ENCODE data around the gene ULK3.
"Not testable (repeated sequence)": the region's sequence is repeated elsewhere in the genome, so short reads cannot be mapped to it uniquely, and the experiment has no call there.

Gene ULK3, protein sequence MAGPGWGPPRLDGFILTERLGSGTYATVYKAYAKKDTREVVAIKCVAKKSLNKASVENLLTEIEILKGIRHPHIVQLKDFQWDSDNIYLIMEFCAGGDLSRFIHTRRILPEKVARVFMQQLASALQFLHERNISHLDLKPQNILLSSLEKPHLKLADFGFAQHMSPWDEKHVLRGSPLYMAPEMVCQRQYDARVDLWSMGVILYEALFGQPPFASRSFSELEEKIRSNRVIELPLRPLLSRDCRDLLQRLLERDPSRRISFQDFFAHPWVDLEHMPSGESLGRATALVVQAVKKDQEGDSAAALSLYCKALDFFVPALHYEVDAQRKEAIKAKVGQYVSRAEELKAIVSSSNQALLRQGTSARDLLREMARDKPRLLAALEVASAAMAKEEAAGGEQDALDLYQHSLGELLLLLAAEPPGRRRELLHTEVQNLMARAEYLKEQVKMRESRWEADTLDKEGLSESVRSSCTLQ

DNA sequence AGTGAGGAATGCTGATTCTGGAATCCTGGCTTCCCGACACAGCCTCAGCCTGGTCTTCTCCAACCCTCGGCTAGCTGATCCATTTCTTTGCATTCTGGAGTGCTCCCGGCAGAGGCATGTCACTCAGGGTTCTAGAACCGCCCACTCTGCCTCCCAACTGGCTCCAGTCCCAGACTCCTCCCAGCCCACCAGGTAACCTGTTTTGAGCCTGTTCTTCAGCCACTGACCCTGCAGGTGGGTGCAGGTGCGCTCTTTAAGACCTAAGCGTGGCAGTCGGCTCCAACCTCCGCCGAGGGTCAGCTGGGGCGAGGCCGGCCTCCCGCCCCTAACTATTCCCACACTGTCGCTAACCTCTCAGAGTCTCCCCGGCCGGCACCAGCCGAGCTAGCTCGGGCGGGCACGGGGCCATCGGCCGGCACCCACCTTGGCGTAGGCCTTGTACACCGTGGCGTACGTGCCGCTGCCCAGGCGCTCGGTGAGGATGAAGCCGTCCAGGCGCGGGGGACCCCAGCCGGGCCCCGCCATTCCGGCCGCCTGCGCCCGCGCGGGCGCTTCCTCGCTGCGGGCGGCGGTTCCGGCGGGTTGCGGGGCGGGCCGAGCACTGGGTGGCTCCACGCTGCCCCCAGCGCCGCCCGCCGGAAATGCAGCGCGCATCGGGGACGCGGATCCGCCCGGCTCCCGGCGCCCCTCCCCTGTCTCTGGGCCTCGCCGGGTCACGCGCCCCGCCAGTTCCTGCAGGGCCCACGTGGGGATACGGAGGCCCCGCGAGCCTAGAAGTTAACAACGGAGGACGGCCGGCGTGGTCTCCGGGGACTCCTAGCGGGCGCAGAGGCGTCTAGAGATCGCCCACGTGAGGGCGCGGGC is at the start of gene ULK3:
TSS of gene ULK3 (minus strand) at position 576 of the 864 bp plus-strand sequence. CDS start at position 525, 51 bp downstream.
- peak; percentile 65 for DNase-seq (ENCODE audit: low read depth in 2 of 2)

GRCh38 chr15:74892313-74892712 is 49.4 kb upstream of the ULK3 start:
- no peak for DNase-seq (ENCODE audit: low read depth in 2 of 2)

DNA sequence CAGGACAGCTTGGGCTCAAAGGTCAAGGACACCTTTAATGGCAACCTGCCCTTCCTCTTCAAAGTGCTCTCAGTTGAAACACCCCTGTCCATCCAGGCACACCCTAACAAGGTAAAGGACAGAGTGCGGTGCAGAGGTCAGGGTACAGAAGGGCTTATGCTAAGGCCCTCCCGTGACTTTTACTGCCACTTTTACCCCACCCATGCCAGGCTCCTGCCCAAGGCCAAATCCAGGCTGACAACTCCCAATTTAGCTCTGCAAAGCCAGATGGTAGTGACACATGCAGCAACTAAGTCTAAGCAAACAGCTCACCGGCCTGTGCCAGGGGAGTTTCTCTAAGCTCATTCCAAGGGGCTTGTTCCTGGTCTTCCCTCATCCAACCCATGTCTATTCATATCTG is 48.5 kb upstream of the ULK3 start:
- DNase-seq (ENCODE audit: low read depth in 2 of 2): no peak

GRCh38 chr15:74890665-74890960 is 47.7 kb upstream of the ULK3 start:
- DNase-seq (ENCODE audit: low read depth in 2 of 2): no peak

- peak; percentile 44 to 47 for DNase-seq (ENCODE audit: low read depth in 2 of 2)
Observed at GRCh38 chr15:74889883-74890664, 47.1 kb upstream of the ULK3 start, which contains the start of gene MPI. MPI (plus strand) TSS chr15:74890042; CDS start chr15:74890074, 32 bp downstream.

DNA sequence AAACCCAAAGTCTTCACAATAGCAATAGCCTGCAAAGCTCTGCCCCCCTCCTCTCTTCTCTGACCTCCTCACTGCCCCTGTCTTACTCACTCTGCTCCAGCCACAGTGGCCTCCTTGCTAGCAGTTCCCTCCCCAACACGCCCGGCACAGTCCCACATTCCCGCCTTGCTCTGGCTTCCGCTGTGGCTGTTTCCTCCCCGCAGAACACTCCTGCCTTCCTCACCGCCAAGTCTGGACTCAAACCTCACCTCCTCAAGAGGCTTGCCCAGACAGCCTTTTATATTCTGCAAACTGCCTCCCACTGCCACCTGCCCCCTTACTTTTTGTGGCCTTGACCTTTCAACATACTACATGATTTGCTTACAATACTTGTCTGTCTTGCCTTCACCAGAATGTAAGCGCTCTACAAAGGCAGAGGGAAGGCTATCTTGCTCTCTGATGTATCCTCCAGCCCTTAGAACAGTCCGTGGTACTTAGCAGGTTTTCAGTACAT is 46.5 kb upstream of the ULK3 start:
- no peak for DNase-seq (ENCODE audit: low read depth in 2 of 2)

DNA sequence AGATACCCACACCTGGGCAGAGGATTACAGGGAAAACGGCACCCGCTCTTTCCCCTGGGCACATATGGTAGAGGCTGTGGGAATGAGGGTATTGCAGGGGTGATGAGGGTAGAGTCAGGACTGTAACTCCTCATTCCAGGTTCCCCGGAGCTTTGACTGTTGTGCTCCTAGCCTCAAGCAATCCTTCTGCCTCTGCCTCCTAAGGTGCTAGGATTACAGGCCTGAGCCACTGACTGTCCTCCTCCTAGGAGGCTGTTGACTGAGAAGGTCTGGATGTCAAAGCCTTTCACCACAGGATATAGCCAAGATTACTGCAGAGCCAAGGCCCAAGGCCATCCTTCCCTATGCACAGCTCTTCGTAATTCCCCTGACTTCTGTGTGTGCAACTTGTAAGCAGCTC is 45.8 kb upstream of the ULK3 start:
- no peak for DNase-seq (ENCODE audit: low read depth in 2 of 2)

DNA sequence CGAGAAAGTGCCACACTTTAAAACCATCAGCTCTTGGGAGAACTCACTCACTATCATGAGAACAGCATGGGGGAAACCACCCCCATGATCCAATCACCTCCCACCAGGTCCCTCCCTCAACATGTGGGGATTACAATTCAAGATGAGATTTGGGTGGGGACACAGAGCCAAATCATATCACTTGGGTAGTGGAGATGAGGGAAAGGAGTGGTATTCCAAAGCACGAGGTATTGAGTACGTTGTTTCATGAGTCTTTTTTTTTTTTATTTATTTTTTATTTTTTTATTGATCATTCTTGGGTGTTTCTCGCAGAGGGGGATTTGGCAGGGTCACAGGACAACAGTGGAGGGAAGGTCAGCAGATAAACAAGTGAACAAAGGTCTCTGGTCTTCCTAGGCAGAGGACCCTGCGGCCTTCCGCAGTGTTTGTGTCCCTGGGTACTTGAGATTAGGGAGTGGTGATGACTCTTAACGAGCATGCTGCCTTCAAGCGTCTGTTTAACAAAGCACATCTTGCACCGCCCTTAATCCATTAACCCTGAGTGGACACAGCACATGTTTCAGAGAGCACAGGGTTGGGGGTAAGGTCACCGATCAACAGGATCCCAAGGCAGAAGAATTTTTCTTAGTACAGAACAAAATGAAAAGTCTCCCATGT is 44.7 kb upstream of the ULK3 start:
- not testable (repeated sequence) for DNase-seq (ENCODE audit: low read depth in 2 of 2)

- no peak for DNase-seq (ENCODE audit: low read depth in 2 of 2)
Observed at GRCh38 chr15:74885461-74885860, 42.5 kb upstream of the ULK3 start.

- no peak for DNase-seq (ENCODE audit: low read depth in 2 of 2)
Observed at GRCh38 chr15:74884428-74885223, 41.7 kb upstream of the ULK3 start.

GRCh38 chr15:74882528-74882927 is 39.6 kb upstream of the ULK3 start:
- no peak for DNase-seq (ENCODE audit: low read depth in 2 of 2)

DNA sequence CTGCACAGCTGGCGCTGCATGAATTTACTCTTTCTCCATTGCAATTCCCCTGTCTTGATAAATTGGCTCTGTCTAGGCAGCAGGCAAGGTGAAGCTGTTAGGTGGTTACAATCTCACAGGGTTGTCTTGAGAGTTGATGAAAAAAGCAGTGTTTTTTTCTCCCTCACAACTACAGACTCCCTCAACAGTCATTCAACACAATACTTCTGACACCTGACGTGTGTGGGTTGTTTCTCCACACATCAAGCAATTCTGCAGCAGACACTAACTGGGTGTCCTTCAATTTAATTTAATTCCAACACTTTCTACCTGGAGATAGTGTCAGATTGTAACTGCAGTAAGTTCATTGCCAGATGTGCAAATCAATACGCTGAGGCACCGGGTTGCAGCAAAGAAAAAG is 35.3 kb upstream of the ULK3 start:
- DNase-seq (ENCODE audit: low read depth in 2 of 2): no peak

DNA sequence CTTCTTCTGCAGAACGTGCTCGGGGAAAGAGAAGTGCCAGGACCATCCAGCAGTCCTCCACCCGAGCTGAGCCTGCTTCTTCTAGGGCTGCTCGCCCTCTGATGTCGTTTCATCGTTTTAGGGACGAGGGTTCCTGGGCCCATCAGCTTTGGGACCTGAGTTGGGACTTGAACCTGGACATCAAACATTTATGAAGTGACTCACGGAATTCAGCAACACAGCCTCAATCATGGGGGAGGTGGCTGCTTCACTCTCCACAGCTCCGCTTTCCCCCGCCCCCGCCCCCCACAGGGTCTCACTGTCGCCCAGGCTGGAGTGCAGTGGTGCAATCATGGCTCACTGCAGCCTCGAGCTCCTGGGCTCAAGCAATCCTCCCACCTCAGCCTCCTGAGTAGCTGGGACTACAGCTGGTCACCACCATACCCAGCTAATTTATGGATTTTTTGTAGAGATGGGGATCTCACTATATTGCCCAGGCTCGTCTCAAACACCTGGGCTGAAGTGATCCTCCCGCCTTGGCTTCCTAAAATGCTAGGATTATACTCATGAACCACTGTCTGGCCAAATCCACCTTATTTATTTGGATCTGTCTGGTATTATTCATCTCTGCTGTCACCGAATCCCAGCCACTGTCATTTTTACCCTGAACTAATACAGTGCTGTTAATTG is 30.9 kb upstream of the ULK3 start:
- DNase-seq (ENCODE audit: low read depth in 2 of 2): no peak

- DNase-seq (ENCODE audit: low read depth in 2 of 2): peak; percentile 86 to 89
Observed at GRCh38 chr15:74873036-74873755, 30.2 kb upstream of the ULK3 start, which contains the start of gene SCAMP2. SCAMP2 (minus strand) TSS chr15:74873365; CDS start chr15:74873255, 110 bp downstream.

GRCh38 chr15:74872702-74873035 is 29.7 kb upstream of the ULK3 start:
- DNase-seq (ENCODE audit: low read depth in 2 of 2): no peak

- no peak for DNase-seq (ENCODE audit: low read depth in 2 of 2)
Observed at GRCh38 chr15:74870436-74871215, 27.7 kb upstream of the ULK3 start.

DNA sequence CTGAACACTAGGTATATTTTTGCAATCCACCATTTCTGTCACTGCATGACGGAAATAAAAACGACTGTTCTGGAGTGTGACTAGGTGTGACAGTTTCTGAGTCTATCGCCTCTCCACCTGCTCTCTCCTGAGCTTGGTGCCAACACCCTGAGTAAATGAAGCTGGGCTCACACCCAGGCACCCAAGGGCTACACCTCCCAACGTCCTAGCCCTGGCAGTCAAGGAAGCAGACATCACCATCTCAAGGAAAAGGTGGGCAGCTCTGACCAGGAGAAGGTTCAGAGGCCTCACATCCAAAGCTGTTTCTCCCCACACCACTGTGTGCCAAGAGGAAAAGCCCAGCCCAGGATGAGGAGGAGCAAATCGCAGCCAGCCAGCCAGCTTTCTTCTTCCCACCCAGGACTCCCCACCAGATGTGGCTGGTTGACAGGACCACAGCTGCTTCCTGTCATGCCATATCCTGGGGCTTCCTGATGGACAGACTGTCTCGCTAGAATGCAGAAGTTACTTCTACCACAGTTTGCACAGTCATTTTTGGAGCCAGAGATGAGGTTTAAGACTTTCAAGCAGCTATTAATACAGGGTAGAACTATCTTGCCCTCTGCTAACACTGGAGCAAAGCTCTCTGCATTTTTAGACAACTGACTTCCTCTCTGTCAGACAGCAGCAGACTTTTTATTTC is 26.9 kb upstream of the ULK3 start:
- DNase-seq (ENCODE audit: low read depth in 2 of 2): no peak

DNA sequence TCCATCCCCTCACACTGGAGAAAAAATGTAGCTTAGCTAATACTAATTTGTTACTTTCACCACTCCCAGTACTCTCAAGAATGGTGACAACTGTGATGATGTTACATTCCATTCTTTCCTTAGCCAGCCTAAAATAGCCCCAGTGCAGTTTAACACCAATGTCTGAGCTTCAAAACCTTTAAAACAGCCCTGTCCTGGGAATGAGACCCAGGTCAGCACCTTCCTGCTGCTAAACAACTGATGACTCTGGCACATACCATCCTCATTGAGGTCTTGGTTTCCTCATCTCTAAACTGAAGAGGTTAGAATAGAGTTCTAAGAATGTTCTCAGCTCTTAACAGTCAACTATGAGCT is 26.4 kb upstream of the ULK3 start:
- no peak for DNase-seq (ENCODE audit: low read depth in 2 of 2)
